ENCODE data around the gene FAM185A.
"Not testable (repeated sequence)": the region's sequence is repeated elsewhere in the genome, so short reads cannot be mapped to it uniquely, and the experiment has no call there.

FAM185A gene

GRCh38 chr7:102748605-102749444 lies at the start of gene FAM185A:
Gene FAM185A, plus strand, starts transcription at chr7:102748999. Its CDS starts 209 bp downstream, at chr7:102749208.
- peak; percentile 100 for DNase-seq

- DNase-seq, result not testable (repeated sequence)
Observed at GRCh38 chr7:102713011-102713690, 35.6 kb upstream of the FAM185A start.

- DNase-seq, result not testable (repeated sequence)
Observed at GRCh38 chr7:102713691-102714080, 35.1 kb upstream of the FAM185A start.

- DNase-seq, result not testable (repeated sequence)
Observed at GRCh38 chr7:102714774-102715522, 33.9 kb upstream of the FAM185A start.

GRCh38 chr7:102715718-102716117 lies 33.1 kb upstream of the FAM185A start:
- DNase-seq, result not testable (repeated sequence)

- DNase-seq, result not testable (repeated sequence)
Observed at GRCh38 chr7:102718491-102718890, 30.3 kb upstream of the FAM185A start.

GRCh38 chr7:102726170-102726569 lies 22.6 kb upstream of the FAM185A start:
- DNase-seq, result not testable (repeated sequence)

GRCh38 chr7:102729670-102730069 lies 19.1 kb upstream of the FAM185A start:
- not testable (repeated sequence) for DNase-seq

GRCh38 chr7:102730431-102730830 lies 18.4 kb upstream of the FAM185A start:
- DNase-seq, result not testable (repeated sequence)

GRCh38 chr7:102742002-102742771 lies 6.6 kb upstream of the FAM185A start:
- DNase-seq, result not testable (repeated sequence)

GRCh38 chr7:102743861-102744260 lies 4.9 kb upstream of the FAM185A start:
- DNase-seq, result not testable (repeated sequence)

- not testable (repeated sequence) for DNase-seq
Observed at GRCh38 chr7:102745494-102746288, 3.1 kb upstream of the FAM185A start.

GRCh38 chr7:102749445-102749786 lies 617 bp downstream of the FAM185A start:
- DNase-seq, result not testable (repeated sequence)

- not testable (repeated sequence) for DNase-seq
Observed at GRCh38 chr7:102758227-102758626, 9.4 kb downstream of the FAM185A start.

GRCh38 chr7:102759934-102760333 lies 11.1 kb downstream of the FAM185A start:
- DNase-seq, result not testable (repeated sequence)

GRCh38 chr7:102761234-102761633 lies 12.4 kb downstream of the FAM185A start:
- not testable (repeated sequence) for DNase-seq

GRCh38 chr7:102763295-102763905 lies 14.6 kb downstream of the FAM185A start:
- DNase-seq, result not testable (repeated sequence)

- DNase-seq, result not testable (repeated sequence)
Observed at GRCh38 chr7:102769657-102770192, 20.9 kb downstream of the FAM185A start.

GRCh38 chr7:102770467-102770866 lies 21.7 kb downstream of the FAM185A start:
- not testable (repeated sequence) for DNase-seq

- DNase-seq, result not testable (repeated sequence)
Observed at GRCh38 chr7:102776217-102776616, 27.4 kb downstream of the FAM185A start.

GRCh38 chr7:102778663-102779062 lies 29.9 kb downstream of the FAM185A start:
- not testable (repeated sequence) for DNase-seq
